Measurements from ENCODE around the gene ZMIZ2. TPM values are rescaled to one million over a fixed set of nuclear protein-coding genes. Genes with fewer than 3 reads are reported as not detected.

The ZMIZ2 gene
- polyA plus RNA-seq, 3 donors = 1.9 to 72.8 (median 3.3) TPM

DNA sequence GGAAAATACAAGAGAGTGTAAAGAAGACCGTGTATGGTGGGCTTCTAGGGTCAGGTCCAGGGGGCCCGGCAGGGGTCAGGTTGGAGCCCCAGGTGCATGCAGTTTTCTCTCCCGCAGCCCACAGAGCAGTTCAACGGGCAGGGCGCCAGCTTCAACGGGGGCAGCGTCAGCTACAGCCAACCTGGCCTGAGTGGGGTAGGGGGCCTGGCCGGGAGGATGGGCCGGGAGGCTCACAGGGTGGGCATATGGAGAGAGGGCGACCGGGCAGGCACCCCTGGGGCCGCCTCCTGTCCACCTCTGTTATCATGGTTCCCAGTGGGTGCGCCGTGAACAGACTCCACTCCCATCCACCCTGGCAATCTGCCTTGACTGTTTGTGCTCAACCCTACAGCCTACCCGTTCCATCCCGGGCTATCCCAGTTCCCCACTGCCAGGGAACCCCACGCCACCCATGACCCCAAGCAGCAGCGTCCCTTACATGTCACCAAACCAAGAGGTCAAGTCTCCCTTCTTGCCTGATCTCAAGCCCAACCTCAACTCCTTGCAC lies 11.5 kb downstream of the ZMIZ2 start:
- no peaks in the 10 kb centered on the region for H3K9me3 Mint-ChIP-seq
- Histone ChIP-seq H3K79me2 (ENCODE audit: insufficient read depth, low read length) (peaks cover 10% of the 10 kb centered on the region), H3K4me3 (replicated peaks in 1 of 3; ENCODE audit: low read depth in 2 of 3, low read length in 3 of 3) (no peak overlapping the region), H3K27me3 (ENCODE audit: control insufficient read depth in 2 of 2, insufficient read depth in 2 of 2, low read length in 2 of 2) (no peaks in the 10 kb centered on the region), H4K20me1 (ENCODE audit: insufficient read depth, low read length) (peaks cover 17% of the 10 kb centered on the region), H3K9ac (ENCODE audit: insufficient read depth, low read length, poor library complexity, severe bottlenecking) (no peak overlapping the region), H3K27ac (ENCODE audit: low read depth in 1 of 2, low read length in 2 of 2) (no peak overlapping the region), H3K9me3 (replicated peaks in 1 of 2; ENCODE audit: control insufficient read depth in 1 of 2, insufficient read depth in 1 of 2, low read length in 2 of 2) (no peaks in the 10 kb centered on the region), H3K4me2 (replicated peaks; ENCODE audit: extremely low read depth, low read length, poor library complexity, severe bottlenecking) (no peak overlapping the region), H2AFZ (ENCODE audit: insufficient read depth, low read depth, low read length, poor library complexity, severe bottlenecking) (no peak overlapping the region), H3K4me1 (ENCODE audit: control insufficient read depth in 1 of 2, insufficient read depth in 2 of 2, low read length in 2 of 2) (no peaks in the 10 kb centered on the region), H3K36me3 (replicated peaks in 1 of 2; ENCODE audit: control insufficient read depth in 1 of 2, insufficient read depth in 2 of 2, low read length in 2 of 2) (peaks cover 82 to 83% of the 10 kb centered on the region in 2 donors)
- peak overlapping the region in 3 of 7 donors; percentile 1 to 33 (median 27) for H3K27ac Mint-ChIP-seq
- peaks cover 58 to 87% of the 10 kb centered on the region in 2 donors for H3K36me3 Mint-ChIP-seq
- no peak for DNase-seq
- TF ChIP-seq, protein P1, sequence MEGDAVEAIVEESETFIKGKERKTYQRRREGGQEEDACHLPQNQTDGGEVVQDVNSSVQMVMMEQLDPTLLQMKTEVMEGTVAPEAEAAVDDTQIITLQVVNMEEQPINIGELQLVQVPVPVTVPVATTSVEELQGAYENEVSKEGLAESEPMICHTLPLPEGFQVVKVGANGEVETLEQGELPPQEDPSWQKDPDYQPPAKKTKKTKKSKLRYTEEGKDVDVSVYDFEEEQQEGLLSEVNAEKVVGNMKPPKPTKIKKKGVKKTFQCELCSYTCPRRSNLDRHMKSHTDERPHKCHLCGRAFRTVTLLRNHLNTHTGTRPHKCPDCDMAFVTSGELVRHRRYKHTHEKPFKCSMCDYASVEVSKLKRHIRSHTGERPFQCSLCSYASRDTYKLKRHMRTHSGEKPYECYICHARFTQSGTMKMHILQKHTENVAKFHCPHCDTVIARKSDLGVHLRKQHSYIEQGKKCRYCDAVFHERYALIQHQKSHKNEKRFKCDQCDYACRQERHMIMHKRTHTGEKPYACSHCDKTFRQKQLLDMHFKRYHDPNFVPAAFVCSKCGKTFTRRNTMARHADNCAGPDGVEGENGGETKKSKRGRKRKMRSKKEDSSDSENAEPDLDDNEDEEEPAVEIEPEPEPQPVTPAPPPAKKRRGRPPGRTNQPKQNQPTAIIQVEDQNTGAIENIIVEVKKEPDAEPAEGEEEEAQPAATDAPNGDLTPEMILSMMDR (IDR thresholded peaks at IDR 0.05) = no peak
- intact Hi-C loops (cut with micrococcal nuclease) = loop anchor here in 1 of 2 donors (10.0 kb wide), 1 partner anchor 175 kb away; no protein-coding TSS in a partner anchor
- no peaks in the 10 kb centered on the region for H3K4me1 Mint-ChIP-seq
- no peaks in the 10 kb centered on the region for H3K27me3 Mint-ChIP-seq (ENCODE audit: low read depth in 3 of 3)
- over 99% methylated on average over 13 of the region's 18 CpGs for WGBS (ENCODE audit: insufficient coverage)
- peak overlapping the region in 1 of 2 donors; percentile 41 for H3K4me3 Mint-ChIP-seq

DNA sequence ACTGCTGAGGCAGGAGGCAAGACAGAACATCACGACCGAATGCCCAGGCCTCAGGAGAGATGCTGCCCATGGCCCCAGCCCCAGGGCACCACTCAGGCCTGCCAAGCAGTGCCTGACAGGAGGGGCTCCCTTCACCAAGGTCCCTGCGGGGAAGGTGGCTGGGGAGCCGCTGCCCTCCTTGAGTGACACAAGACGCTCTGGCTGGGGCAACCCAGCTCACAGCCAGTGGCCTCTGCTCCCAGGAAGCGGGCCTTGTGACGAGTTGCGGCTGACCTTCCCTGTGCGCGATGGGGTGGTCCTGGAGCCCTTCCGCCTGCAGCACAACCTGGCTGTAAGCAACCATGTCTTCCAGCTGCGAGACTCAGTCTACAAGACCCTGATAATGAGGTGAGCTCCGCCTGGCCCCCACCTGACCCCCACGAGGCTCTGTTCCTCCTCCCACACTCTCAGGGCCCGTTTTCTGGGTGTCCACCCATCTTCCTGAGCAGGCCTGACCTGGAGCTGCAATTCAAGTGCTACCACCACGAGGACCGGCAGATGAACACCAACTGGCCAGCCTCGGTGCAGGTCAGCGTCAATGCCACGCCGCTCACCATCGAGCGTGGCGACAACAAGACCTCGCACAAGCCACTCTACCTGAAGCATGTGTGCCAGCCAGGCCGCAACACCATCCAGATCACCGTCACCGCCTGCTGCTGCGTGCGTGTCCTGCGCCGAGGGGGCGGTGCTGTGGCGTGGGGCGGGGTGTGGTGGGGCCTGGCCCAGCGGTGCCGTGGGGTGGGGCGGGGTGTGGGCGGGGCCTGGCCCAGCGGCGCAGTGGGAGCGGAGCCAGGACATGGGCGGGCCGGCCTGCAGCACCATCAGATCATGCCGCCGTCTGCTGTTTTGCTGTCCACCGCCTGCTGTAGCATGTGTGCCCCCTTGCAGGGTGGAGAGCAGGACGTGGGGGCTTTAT lies 12.8 kb downstream of the ZMIZ2 start:
- intact Hi-C loops (cut with micrococcal nuclease) = loop anchor here in 1 of 2 donors (10.0 kb wide), 1 partner anchor 173 kb away; no protein-coding TSS in a partner anchor
- H3K27me3 ChIP-seq (ENCODE audit: control insufficient read depth in 2 of 2, insufficient read depth in 2 of 2, low read length in 2 of 2) = no peaks in the 10 kb centered on the region
- no peak overlapping the region for H2AFZ ChIP-seq (ENCODE audit: insufficient read depth, low read depth, low read length, poor library complexity, severe bottlenecking)
- no peaks in the 10 kb centered on the region for H3K4me1 Mint-ChIP-seq
- no peak overlapping the region for H3K4me2 ChIP-seq (replicated peaks; ENCODE audit: extremely low read depth, low read length, poor library complexity, severe bottlenecking)
- H3K4me1 ChIP-seq (ENCODE audit: control insufficient read depth in 1 of 2, insufficient read depth in 2 of 2, low read length in 2 of 2) = no peaks in the 10 kb centered on the region
- H3K27ac ChIP-seq (ENCODE audit: low read depth in 1 of 2, low read length in 2 of 2) = no peak overlapping the region
- 95% methylated on average over 42 of the region's 48 CpGs for WGBS (ENCODE audit: insufficient coverage)
- TF ChIP-seq, protein P1 (IDR thresholded peaks at IDR 0.05) = no peak
- DNase-seq = no peak
- H3K79me2 ChIP-seq (ENCODE audit: insufficient read depth, low read length) = no peaks in the 10 kb centered on the region
- H3K4me3 Mint-ChIP-seq = no peak overlapping the region
- H3K9ac ChIP-seq (ENCODE audit: insufficient read depth, low read length, poor library complexity, severe bottlenecking) = no peak overlapping the region
- peaks cover 70 to 94% of the 10 kb centered on the region in 2 donors for H3K36me3 Mint-ChIP-seq
- H3K4me3 ChIP-seq (replicated peaks in 1 of 3; ENCODE audit: low read depth in 2 of 3, low read length in 3 of 3) = no peak overlapping the region
- peaks cover 90 to 93% of the 10 kb centered on the region in 2 donors for H3K36me3 ChIP-seq (replicated peaks in 1 of 2; ENCODE audit: control insufficient read depth in 1 of 2, insufficient read depth in 2 of 2, low read length in 2 of 2)
- no peaks in the 10 kb centered on the region for H3K9me3 ChIP-seq (replicated peaks in 1 of 2; ENCODE audit: control insufficient read depth in 1 of 2, insufficient read depth in 1 of 2, low read length in 2 of 2)
- no peaks in the 10 kb centered on the region for H3K27me3 Mint-ChIP-seq (ENCODE audit: low read depth in 3 of 3)
- H3K27ac Mint-ChIP-seq = peak overlapping the region in 1 of 7 donors; percentile 12
- H3K9me3 Mint-ChIP-seq = no peaks in the 10 kb centered on the region
- H4K20me1 ChIP-seq (ENCODE audit: insufficient read depth, low read length) = peaks cover 3% of the 10 kb centered on the region
